ENCODE measurements around the gene RCE1. TPM values are rescaled to one million over a fixed set of nuclear protein-coding genes. Genes with fewer than 3 reads are reported as not detected.

The RCE1 gene
- total RNA-seq, 1 experiment from 2014 or later, result 41.9 TPM

DNA sequence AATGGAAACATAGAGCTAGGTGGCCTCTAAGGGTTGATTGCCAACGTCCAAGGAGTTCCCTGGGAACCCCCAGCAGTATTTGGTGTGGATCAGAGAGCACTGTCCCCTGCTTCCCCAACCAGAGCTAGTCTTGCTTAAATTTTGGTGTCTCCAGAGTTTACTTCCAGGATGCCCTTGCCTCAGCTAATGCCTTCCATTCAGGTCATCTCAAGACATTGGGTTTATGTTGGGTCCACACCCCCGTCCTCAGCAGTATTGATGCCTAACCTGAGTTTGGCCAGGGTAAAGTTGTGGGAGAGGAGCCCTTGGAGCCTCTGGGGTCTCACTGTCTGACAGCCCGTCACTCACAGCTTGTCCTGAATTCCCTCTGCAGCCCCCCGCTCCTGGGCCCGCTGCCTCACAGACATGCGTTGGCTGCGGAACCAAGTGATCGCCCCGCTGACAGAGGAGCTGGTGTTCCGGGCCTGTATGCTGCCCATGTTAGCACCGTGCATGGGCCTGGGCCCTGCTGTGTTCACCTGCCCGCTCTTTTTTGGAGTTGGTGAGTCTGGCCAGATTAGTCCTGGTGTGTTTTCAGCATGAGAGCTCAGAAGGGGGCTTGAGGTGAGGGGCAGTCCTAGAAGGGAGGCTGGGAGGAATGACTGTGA is 1.4 kb downstream of the RCE1 start:
- DNase-seq (ENCODE audit: low read depth), result no peak

DNA sequence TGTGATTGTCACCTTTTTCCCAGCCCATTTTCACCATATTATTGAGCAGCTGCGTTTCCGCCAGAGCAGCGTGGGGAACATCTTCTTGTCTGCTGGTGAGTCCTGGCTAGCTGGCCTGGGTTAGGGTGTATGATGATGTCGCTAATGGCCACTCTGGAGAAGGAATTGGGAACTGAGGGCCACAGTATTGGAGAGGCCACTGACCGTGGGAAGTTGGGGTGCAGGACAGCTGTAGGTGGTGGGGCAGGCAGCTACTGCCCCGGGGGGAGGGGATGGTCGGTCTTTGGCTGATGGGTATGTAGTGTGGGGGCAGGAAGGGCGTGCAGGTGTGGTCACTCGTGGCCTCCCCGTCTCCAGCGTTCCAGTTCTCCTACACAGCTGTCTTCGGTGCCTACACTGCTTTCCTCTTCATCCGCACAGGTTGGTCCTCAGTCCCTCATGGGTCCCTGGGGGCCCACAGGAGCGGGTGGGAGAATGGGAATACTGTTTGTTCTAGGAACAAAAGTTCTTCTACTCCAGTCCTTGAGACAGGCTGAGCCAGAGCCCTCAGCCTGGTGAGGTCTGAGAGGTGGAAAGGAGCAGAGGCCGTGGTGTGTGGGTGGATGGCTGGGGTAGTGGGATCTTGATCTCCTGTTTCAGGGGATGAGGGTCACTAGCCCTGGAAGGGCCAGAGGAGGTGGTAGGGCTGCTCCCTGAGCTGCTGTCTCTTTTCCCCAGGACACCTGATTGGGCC is 2.1 kb downstream of the RCE1 start:
- DNase-seq (ENCODE audit: low read depth), result no peak

DNA sequence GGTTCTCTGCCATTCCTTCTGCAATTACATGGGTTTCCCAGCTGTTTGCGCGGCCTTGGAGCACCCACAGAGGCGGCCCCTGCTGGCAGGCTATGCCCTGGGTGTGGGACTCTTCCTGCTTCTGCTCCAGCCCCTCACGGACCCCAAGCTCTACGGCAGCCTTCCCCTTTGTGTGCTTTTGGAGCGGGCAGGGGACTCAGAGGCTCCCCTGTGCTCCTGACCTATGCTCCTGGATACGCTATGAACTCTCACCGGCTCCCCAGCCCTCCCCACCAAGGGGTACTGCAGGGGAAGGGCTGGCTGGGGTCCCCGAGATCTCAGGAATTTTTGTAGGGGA is 2.6 kb downstream of the RCE1 start:
- DNase-seq (ENCODE audit: low read depth), result no peak

DNA sequence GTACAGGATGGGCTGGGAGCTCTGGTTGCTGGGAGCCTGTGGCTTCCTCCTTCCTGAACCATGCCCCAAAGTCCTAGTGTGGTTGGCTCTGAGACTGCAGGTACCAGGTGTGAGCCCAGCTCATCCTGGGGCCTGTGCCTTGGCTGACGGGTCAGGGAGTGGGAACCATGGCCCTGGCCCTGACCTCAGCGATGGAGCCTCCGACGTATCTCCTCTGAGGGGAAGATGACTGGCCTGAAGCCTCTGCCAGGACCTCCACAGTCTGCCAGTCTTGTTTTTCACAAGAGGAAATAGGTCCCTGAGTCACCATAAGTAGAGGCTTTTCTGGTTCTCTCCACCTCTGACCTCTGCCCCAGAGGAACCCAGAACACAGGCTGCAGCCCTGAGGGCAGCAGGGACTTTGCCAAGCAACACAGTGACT is 3.4 kb downstream of the RCE1 start:
- no peak for DNase-seq (ENCODE audit: low read depth)

DNA sequence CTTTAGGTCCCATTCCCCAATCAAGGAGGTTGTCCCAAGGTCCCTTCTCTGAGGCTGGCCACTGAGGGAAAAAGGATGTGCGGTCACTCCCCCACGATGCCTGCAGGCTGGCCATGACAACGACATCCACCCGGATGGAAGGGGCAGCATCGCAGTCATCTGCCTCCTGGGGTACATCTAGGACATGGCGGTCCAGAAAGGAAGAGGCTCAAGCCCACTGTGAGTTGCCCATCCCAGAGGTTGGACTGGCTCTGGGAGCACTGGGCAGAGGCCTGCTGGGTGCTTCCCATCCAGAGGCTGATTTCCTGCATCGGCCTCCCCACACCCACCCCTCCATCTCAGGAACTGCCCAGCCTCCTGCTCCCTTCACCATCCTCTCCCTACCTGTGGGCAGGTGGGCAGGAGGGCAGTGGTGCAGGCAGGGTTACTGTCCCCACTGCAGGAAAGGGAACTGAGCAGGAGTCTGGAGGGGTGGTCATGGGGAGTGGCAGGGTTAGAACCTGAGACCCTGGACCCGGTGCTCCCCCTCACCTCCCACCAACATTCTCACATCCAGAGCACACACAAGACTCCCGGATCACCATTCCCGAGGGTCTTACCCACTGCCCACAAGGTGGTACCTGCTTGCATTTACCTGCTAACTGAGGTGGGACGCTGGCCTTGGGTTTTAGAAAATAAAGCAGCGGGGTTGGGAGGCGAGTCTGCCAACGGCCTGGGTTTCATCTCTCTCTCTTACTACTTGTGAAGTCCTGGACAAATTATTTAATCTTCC is 4.4 kb downstream of the RCE1 start:
- DNase-seq (ENCODE audit: low read depth), result no peak

DNA sequence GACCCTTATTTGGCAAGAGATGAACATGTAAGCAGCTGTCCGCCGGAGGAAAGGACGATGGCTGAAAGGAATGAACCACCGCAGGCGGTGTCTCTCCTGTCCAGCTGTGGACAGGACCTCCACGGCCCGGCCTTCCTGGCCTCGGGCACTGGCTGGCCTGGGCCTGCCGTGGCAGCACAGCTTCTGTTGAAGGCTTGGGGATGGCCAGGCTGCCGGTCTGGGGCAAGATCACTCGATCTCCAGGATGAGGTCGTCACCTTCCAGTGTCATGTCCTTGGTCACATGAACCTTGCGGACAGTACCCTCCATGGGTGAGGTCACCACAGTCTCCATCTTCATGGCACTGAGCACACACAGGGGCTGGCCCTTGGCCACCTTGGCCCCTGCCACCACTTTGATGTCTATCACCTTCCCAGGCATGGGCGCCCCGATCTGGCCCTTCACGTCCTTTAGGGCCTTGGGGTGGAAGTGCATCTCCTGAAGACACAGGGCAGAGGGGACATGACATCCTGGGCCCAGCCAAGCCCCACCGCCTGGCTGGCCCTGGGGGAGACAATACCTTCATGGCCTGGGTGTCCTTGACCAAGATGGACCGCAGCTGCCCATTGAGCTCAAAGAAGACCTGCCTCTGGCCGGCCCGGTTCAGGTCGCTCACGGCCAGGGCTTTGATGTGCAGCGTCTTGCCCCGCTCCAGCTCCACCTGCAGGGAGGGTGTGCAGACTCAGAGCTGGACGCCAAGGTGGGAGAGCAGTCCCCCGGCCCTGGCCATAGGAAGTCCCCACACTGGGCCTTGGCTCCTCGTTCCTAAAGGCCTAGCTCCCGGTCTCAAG is 5.6 kb downstream of the RCE1 start:
- DNase-seq (ENCODE audit: low read depth), result no peak

DNA sequence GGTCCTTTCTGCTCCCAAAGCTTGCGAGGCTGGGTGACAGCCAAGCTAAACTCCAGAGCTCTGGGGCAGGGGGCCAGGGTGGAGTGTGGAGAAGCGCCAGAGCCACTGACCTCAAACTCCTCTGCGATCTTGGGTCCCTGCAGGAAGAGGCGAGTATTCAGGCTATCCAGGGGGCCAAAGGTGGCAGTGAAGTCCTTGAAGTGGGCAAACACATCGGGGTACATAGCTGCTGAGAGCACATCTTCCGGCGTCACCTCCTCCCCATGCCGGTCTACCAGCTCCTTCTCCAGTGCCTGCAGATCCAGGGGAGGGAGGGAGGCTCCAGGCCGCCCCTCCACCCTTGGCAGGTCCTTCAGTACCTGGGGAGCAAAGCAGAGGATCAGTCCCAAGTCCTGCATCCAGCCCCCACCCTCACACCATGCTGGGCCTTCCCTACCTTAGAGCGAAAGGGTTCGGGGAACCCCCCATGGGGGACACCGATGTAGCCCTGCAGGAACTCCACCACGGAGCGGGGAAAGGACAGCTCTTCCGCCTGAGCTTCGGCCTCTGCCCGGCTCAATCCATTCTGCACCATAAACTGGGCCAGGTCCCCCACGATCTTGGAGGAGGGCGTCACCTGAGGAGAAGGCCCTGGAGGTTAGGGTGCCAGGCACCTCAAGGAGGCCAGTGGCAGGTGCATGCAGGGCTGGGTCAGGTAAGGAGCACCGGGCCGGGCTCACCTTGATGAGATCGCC is 6.4 kb downstream of the RCE1 start:
- no peak for DNase-seq (ENCODE audit: low read depth)

DNA sequence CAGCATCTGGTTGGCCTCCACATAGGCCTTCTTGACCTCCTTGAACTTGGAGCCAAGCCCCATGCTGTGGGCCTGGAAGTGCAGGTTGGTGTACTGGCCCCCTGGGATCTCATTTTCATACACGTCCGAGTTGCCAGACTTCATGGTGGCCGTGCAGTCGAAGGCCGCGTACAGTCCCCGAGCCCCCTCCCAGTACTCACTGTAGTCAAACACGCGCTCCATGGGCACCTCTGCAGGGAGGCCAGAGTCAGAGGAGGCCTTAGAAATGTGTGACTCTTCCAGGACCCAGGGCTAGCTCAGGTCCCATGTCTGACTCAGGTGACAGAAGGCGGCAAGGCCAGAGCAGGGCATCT is 7.0 kb downstream of the RCE1 start:
- no peak for DNase-seq (ENCODE audit: low read depth)

DNA sequence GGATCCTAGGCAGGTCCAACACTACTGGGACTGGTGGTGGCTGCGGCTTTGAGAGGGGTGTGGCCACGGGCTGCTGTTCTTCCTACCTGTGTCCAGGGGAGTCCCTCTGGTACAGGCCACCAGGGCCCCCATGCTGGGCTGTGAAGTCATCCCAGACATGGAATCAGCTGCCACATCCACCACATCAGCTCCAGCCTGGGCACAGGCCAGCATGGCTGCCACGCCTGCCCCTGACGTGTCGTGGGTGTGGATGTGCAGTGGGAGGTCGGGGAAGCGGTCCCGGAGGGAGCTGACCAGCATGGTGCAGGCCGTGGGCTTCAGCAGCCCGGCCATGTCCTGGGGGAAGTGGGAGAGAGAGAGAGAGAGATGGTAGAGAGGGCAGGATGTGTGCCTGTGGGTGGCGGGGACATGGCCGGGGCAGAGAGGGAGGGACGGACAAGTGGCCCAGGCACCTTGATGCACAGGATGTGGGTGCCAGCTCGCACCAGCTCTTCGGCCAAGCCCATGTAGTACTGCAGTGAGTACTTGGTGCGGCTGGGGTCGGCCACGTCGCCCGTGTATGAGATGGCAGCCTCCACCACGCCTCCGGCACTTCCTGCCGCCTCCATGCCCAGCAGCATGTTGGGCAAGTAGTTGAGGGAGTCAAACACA is 7.5 kb downstream of the RCE1 start:
- DNase-seq (ENCODE audit: low read depth), result no peak

DNA sequence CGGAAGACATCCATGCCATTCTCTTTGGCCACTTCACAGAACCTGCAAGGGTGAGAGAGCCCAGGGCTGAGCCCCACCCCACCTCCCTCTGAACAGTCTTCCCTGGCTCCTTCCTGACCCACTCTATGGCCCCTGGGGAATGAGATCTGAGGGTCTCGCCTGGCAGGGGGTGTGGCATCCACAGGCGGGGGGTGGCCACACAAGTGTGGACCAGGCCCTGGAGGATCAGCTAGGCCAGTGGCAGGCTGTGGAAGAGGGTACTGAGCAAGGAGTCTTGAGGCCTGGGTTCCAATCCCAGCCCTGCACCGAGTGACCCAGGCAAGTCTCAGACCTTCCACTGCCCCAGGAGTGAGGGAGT is 8.0 kb downstream of the RCE1 start:
- DNase-seq (ENCODE audit: low read depth), result no peak

DNA sequence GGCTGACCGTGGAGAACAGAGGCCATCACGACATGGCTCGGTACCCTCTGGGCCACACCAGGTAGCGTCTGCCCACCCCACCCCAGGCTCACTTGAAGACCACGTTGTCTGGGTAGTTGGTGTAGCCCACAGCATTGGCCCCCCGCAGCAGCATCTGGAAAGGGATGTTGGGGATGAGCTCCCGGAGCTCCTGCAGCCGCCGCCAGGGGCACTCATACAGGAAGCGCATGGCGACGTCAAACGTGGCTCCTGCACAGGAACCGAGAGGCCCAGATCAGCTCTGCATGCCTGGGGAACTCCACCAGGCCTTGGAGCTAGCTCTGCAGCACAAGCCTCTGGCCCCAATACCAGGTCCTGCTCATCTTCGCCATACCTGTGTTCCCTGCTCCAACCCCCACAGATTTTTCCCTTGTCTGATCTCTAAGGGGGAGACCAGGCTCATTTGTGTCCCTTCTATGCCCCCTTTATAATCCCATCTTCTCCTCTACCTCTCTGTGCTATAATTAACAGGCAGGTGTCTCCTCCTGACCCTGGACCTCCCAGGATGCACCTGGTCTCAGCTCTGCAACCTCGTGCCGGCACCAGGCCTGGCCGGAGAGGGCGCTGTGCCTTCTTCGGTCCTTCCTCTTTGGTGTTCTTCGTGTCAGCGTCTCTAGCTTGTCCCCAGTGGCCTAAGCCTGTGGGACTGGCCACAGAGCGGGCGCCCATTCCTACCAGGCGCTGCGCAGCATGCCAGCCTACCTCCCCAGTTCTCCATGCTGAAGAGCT is 8.6 kb downstream of the RCE1 start:
- DNase-seq (ENCODE audit: low read depth), result no peak

DNA sequence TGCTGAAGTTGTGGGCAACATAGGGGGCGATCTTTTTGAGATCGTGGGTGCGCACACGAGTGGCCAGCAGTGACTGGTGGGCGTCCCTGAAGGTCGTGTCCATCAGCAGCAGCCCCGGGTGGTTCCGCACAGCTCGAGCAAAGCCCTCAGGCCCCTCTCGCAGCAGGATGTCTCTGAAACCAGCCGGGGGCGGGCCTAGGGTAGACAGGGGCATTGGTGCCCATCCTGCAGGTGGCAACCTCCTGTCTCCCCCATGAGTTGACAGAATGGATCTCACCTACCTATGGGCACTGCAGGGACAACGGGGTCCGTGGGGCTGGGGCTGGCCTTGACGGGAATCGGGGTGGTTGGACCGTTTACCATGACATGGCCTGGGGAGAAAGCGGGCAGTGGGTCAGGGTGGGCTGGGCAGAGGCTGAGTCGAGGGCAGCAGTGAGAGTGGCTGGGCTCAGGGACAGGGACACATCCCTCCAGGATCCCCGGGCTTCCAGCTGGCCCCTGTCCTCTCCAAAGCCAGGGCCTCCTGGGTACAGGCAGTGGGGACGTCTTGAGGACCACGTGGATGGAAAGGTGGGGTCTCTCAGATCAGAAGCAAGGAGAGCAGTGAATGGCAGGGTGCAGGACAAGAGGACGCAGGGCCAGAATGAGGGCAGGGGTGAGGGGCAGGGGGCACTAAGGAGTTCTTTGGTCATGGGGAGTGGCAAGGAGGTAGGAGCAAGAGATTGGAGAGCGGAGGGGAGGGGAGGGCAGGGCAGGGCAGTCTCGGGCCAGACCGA is 9.4 kb downstream of the RCE1 start:
- DNase-seq (ENCODE audit: low read depth), result no peak

DNA sequence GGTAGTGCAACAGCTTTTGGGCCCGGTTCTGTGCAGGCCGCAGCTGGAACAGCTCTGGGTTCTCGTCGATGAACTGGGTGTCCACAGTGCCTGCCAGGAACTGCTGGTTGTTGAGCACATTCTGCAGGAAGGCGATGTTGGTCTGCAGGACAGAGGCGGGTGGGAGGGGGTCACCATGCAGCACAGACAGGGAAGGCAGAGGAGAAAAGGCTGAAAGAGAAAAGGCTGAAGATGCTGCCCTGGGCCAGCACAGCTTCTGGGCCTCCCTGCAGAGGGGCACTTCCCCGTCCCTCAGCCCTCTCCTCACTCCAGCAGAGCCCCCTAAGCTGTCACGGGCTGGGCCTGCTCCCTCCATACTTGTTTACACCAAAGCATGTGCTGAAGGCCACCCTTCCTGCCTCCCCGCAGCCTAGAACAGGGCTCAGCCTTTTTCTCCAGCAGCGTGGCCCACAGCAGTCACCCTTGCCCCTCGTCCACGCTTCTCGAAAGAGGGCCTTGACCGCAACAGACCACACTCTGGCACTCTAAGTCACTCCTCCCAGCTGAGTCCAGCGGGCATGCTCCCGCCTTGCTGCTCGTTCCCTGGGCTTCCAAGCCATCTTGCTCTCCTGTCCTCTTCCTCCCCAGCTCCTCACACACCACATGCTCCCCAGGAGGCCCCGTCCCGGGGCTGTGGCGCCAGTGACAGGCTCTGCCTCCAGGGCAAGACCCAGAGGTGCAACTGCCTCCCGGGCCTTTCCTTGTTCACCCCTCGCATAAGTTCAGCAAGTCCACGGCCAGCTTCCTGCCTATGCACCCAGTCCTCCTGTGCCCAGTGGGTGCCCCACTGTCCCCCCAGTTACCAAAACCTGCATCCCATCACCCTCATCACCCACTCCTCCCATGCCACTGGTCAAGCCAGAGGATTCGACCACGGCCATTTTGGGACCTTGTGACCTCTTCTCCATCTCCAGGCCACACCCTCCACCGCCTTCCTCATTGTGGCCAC is 10.3 kb downstream of the RCE1 start:
- no peak for DNase-seq (ENCODE audit: low read depth)

DNA sequence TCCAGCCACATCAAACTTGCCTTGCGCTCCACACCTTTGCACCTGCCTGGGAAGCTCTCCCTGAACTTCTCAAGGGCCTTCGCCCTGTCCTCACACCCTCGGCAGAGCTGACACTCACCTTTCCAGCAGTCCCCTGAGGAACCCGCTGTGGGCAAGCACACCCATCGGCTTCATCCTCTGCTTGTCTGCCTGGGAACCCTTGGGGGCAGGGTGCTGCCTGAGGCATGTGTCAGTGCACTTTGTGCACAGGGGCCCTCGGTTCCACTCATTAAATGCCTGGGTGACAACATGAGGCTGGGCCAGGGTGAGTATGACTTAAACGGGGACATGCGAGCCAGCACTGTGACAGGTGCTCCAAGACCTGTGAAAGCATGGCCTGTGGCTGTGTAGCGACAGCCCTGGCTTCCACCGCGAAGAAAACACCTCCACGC is 11.0 kb downstream of the RCE1 start:
- no peak for DNase-seq (ENCODE audit: low read depth)

DNA sequence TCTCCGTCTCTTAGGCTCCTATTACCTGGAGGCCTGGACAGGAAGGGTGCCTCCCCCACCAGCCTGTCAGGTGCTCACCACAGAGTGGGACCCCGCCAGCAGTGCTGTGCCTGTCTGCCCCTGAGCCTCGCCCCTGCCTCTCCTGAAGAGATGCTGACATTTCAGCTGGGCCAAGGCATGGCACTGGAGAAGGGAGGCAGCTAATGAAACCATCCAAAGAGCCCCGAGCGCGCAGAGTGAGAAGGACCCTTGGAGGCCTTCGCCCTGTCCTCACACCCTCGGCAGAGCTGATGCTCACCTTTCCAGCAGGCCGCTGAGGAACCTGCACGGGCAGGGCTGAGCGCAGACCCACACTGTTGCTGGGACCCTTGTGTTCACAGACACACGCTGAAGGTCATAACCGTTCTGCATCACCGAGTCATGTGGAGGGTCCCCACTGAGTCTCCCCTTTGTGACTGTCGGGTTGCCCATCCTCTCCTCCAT is 11.5 kb downstream of the RCE1 start:
- no peak for DNase-seq (ENCODE audit: low read depth)

DNA sequence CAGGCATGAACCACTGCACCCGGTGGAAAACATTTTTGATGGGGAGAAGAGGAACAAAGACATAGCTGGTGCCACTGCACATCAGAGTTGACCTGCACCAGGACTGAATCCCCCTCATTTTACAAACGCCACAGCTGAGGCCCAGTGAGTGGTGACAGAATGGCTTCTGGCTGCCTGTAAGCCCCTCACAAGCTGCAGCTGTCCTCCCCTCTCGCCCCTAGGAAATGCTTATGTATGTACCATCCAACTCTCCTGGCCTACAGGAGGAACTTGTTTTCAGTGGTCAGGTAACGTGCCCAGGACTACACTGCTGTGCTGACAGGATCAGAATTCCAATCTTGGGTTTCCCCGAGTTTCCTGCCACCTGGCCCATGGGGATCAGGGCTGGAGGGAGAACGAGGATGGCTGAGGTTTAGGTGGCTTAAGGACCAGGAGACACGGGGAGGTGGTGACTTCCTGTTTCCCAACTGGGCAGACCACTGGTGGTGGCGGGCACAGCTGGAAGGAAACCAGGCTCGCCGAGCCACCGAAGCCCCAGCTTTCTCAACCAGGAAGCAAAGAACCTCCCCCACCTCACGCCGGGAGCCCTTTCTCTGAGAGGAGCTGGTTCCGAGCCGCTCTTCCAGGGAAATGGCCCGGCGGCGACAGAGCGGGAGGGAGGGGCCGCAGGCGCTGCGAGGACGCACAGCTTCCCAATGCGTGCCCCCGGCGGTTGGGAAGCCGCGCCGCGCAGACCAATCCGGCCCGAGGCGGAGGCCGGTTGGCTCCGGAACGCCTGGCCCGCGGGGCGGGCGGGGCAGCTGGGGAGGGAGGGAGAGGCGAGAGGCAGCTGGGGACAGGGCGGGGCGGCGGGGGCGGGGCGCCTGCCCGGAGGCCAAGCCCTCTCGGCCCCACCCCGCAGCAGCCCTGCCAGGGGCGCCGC is 12.6 kb downstream of the RCE1 start:
- peak; percentile 89 for DNase-seq (ENCODE audit: low read depth)

Measured in HT1080 (cell line).